IgD-negative memory B cell (primary cell): ENCODE data around the gene ELF5. TPM values are rescaled to one million over a fixed set of nuclear protein-coding genes. Genes with fewer than 3 reads are reported as not detected.

ENCODE experiments used
- H3K27ac Mint-ChIP-seq, 3 donors: one replicate each; pipeline ENCODE4 v1.8.0; 2020 to 2022; ENCODE audit warnings: mild to moderate bottlenecking in 3 of 3, mixed read lengths in 3 of 3, moderate library complexity in 1 of 3
- H3K27me3 Mint-ChIP-seq: one replicate; pipeline ENCODE4 v1.8.0; 2021; ENCODE audit warnings: mixed read lengths
- H3K36me3 Mint-ChIP-seq: one replicate; pipeline ENCODE4 v1.8.0; 2020; ENCODE audit warnings: mild to moderate bottlenecking, mixed read lengths
- H3K4me1 Mint-ChIP-seq, 3 donors: one replicate each; pipeline ENCODE4 v1.8.0; 2020 to 2022; ENCODE audit warnings: mixed read lengths in 3 of 3, mild to moderate bottlenecking in 1 of 3
- H3K4me3 Mint-ChIP-seq, 4 donors: one replicate each; pipeline ENCODE4 v1.8.0; 2020 to 2022; ENCODE audit warnings: mild to moderate bottlenecking in 4 of 4, mixed read lengths in 4 of 4, moderate library complexity in 3 of 4
- H3K9me3 Mint-ChIP-seq, 3 donors: one replicate each; pipeline ENCODE4 v1.8.0; 2020 to 2021; ENCODE audit warnings: mixed read lengths in 3 of 3, mild to moderate bottlenecking in 1 of 3
- polyA plus RNA-seq: library from polyadenylated mRNA; unstranded; fragments of 300-500 nt; fragmentation: Illumina TruSeq; gene quantifications from one replicate; pipeline ENCODE4 v1.2.3, GENCODE V29; 2021

The ELF5 gene
- polyA plus RNA-seq, 1 donor from 2014 or later, result not detected

- Mint-ChIP-seq H3K27me3 (peaks cover 1% of the 10 kb centered on the region), H3K36me3 (peaks cover 11% of the 10 kb centered on the region), H3K9me3 (peaks cover 8 to 19% (median 10%) of the 10 kb centered on the region in 3 donors), H3K4me3 (no peak overlapping the region), H3K27ac (no peak overlapping the region), H3K4me1 (peaks cover 0 to 2% (median 2%) of the 10 kb centered on the region in 3 donors)
Observed at GRCh38 chr11:34530545-34531234, 17.1 kb upstream of the ELF5 start.

- no peak overlapping the region for H3K27ac Mint-ChIP-seq
- peaks cover 5 to 17% (median 7%) of the 10 kb centered on the region in 3 donors for H3K9me3 Mint-ChIP-seq
- peaks cover 3% of the 10 kb centered on the region for H3K27me3 Mint-ChIP-seq
- H3K4me3 Mint-ChIP-seq, result no peak overlapping the region
- peaks cover 9% of the 10 kb centered on the region for H3K36me3 Mint-ChIP-seq
- peaks cover 0 to 2% (median 2%) of the 10 kb centered on the region in 3 donors for H3K4me1 Mint-ChIP-seq
Observed at GRCh38 chr11:34529643-34530042, 16.0 kb upstream of the ELF5 start.

GRCh38 chr11:34528072-34528471, 14.5 kb upstream of the ELF5 start:
- Mint-ChIP-seq H3K27ac (no peak overlapping the region), H3K36me3 (peaks cover 8% of the 10 kb centered on the region), H3K27me3 (peaks cover 3% of the 10 kb centered on the region), H3K4me3 (no peak overlapping the region), H3K9me3 (peaks cover 0 to 6% (median 3%) of the 10 kb centered on the region in 3 donors), H3K4me1 (peaks cover 0 to 2% (median 2%) of the 10 kb centered on the region in 3 donors)

GRCh38 chr11:34525888-34526657, 12.5 kb upstream of the ELF5 start:
- Mint-ChIP-seq H3K9me3 (peaks cover 0 to 2% (median 0%) of the 10 kb centered on the region in 3 donors), H3K4me1 (peaks cover 0 to 2% (median 2%) of the 10 kb centered on the region in 3 donors), H3K27me3 (peaks cover 1% of the 10 kb centered on the region), H3K4me3 (peak overlapping the region in 1 of 4 donors; percentile 34), H3K27ac (no peak overlapping the region), H3K36me3 (peaks cover 3% of the 10 kb centered on the region)

GRCh38 chr11:34525098-34525497, 11.5 kb upstream of the ELF5 start:
- H3K27ac Mint-ChIP-seq, result no peak overlapping the region
- H3K9me3 Mint-ChIP-seq, result no peaks in the 10 kb centered on the region
- H3K4me1 Mint-ChIP-seq, result peaks cover 0 to 2% (median 2%) of the 10 kb centered on the region in 3 donors
- H3K27me3 Mint-ChIP-seq, result peaks cover 1% of the 10 kb centered on the region
- no peak overlapping the region for H3K4me3 Mint-ChIP-seq
- peaks cover 3% of the 10 kb centered on the region for H3K36me3 Mint-ChIP-seq

- Mint-ChIP-seq H3K4me1 (peaks cover 0 to 2% (median 2%) of the 10 kb centered on the region in 3 donors), H3K4me3 (no peak overlapping the region), H3K27me3 (peaks cover 1% of the 10 kb centered on the region), H3K36me3 (peaks cover 3% of the 10 kb centered on the region), H3K9me3 (no peaks in the 10 kb centered on the region), H3K27ac (no peak overlapping the region)
Observed at GRCh38 chr11:34524696-34525095, 11.1 kb upstream of the ELF5 start.

GRCh38 chr11:34523053-34523452, 9.5 kb upstream of the ELF5 start:
- H3K27ac Mint-ChIP-seq, result no peak overlapping the region
- peaks cover 0 to 2% (median 2%) of the 10 kb centered on the region in 3 donors for H3K4me1 Mint-ChIP-seq
- H3K27me3 Mint-ChIP-seq, result peaks cover 1% of the 10 kb centered on the region

GRCh38 chr11:34522188-34522587, 8.6 kb upstream of the ELF5 start:
- no peak overlapping the region for H3K27ac Mint-ChIP-seq
- H3K4me1 Mint-ChIP-seq, result peaks cover 0 to 2% (median 2%) of the 10 kb centered on the region in 3 donors
- no peaks in the 10 kb centered on the region for H3K36me3 Mint-ChIP-seq
- H3K9me3 Mint-ChIP-seq, result no peaks in the 10 kb centered on the region
- peaks cover 1% of the 10 kb centered on the region for H3K27me3 Mint-ChIP-seq
- H3K4me3 Mint-ChIP-seq, result no peak overlapping the region

More at GRCh38 chr11:34523053-34523452, 9.5 kb upstream of the ELF5 start:
- H3K4me3 Mint-ChIP-seq, result no peak overlapping the region
- H3K36me3 Mint-ChIP-seq, result no peaks in the 10 kb centered on the region
- no peaks in the 10 kb centered on the region for H3K9me3 Mint-ChIP-seq

GRCh38 chr11:34521265-34521664, 7.7 kb upstream of the ELF5 start:
- no peaks in the 10 kb centered on the region for H3K36me3 Mint-ChIP-seq
- no peak overlapping the region for H3K4me3 Mint-ChIP-seq
- H3K27me3 Mint-ChIP-seq, result peaks cover 1% of the 10 kb centered on the region
- H3K4me1 Mint-ChIP-seq, result peaks cover 0 to under 1% (median 0%) of the 10 kb centered on the region in 3 donors
- H3K9me3 Mint-ChIP-seq, result no peaks in the 10 kb centered on the region
- H3K27ac Mint-ChIP-seq, result no peak overlapping the region

- Mint-ChIP-seq H3K4me1 (no peaks in the 10 kb centered on the region), H3K9me3 (no peaks in the 10 kb centered on the region), H3K4me3 (no peak overlapping the region), H3K36me3 (no peaks in the 10 kb centered on the region), H3K27ac (no peak overlapping the region), H3K27me3 (no peaks in the 10 kb centered on the region)
Observed at GRCh38 chr11:34519595-34520235, 6.1 kb upstream of the ELF5 start.

- Mint-ChIP-seq H3K9me3 (no peaks in the 10 kb centered on the region), H3K4me3 (no peak overlapping the region), H3K36me3 (no peaks in the 10 kb centered on the region), H3K27me3 (no peaks in the 10 kb centered on the region), H3K27ac (no peak overlapping the region), H3K4me1 (peaks cover 0 to 2% (median 0%) of the 10 kb centered on the region in 3 donors)
Observed at GRCh38 chr11:34516247-34517040, 2.9 kb upstream of the ELF5 start.

GRCh38 chr11:34514597-34514996, 1.0 kb upstream of the ELF5 start:
- Mint-ChIP-seq H3K36me3 (no peaks in the 10 kb centered on the region), H3K27me3 (no peaks in the 10 kb centered on the region), H3K4me3 (no peak overlapping the region), H3K4me1 (peaks cover 0 to 2% (median 0%) of the 10 kb centered on the region in 3 donors), H3K27ac (no peak overlapping the region), H3K9me3 (no peaks in the 10 kb centered on the region)

GRCh38 chr11:34512840-34513681, 533 bp downstream of the ELF5 start:
- no peaks in the 10 kb centered on the region for H3K27me3 Mint-ChIP-seq
- H3K4me3 Mint-ChIP-seq, result no peak overlapping the region
- peaks cover 0 to 2% (median 0%) of the 10 kb centered on the region in 3 donors for H3K4me1 Mint-ChIP-seq
- no peaks in the 10 kb centered on the region for H3K36me3 Mint-ChIP-seq
- no peaks in the 10 kb centered on the region for H3K9me3 Mint-ChIP-seq
- no peak overlapping the region for H3K27ac Mint-ChIP-seq

- Mint-ChIP-seq H3K4me1 (peaks cover 0 to 2% (median 0%) of the 10 kb centered on the region in 3 donors), H3K9me3 (no peaks in the 10 kb centered on the region), H3K4me3 (no peak overlapping the region), H3K27me3 (no peaks in the 10 kb centered on the region), H3K36me3 (no peaks in the 10 kb centered on the region), H3K27ac (no peak overlapping the region)
Observed at GRCh38 chr11:34510673-34511072, 2.9 kb downstream of the ELF5 start.
